Breast epithelium (tissue), 3 donors: ENCODE measurements around the gene PRMT9.

ENCODE experiments used
- CTCF ChIP-seq, 3 donors: fragments of 450-650 bp; IDR thresholded peaks; one replicate each; pipeline ENCODE4 v1.5.1; 2016 to 2017; ENCODE audit warnings: antibody characterized with exemption in 3 of 3, mild to moderate bottlenecking in 3 of 3, moderate library complexity in 3 of 3
- POLR2A ChIP-seq: fragments of 450-650 bp; IDR thresholded peaks from one replicate; pipeline ENCODE4 v1.6.1; 2016; ENCODE audit warnings: antibody characterized with exemption, mild to moderate bottlenecking, moderate library complexity
- POLR2AphosphoS5 ChIP-seq, 3 donors: sonication (generic); formaldehyde crosslinking; IDR thresholded peaks; one replicate each; pipeline ENCODE4 v1.6.1; 2017; ENCODE audit warnings: antibody characterized with exemption in 3 of 3

GRCh38 chr4:147682755-147683154, 1.2 kb downstream of the PRMT9 start:
- TF ChIP-seq CTCF (IDR thresholded peaks at IDR 0.05) (no peak), POLR2AphosphoS5 (IDR thresholded peaks at IDR 0.05) (no peak), POLR2A (no peak)
